GM19438 (cell line): ENCODE measurements around the gene NAGK.
"Not testable (repeated sequence)": the region's sequence is repeated elsewhere in the genome, so short reads cannot be mapped to it uniquely, and the experiment has no call there.

Experiments
- ATAC-seq: cut with Tn5 transposase; IDR thresholded peaks from one replicate; pipeline ENCODE4 v1.9.1; 2021; ENCODE audit warnings: low read depth; ENCODE audit not compliant: unreplicated experiment

NAGK gene

GRCh38 chr2:71067567-71068217, 756 bp upstream of the NAGK start:
- peak; percentile 0 for ATAC-seq

- no peak for ATAC-seq
Observed at GRCh38 chr2:71069376-71069775, 928 bp downstream of the NAGK start.

GRCh38 chr2:71070294-71071093, 2.0 kb downstream of the NAGK start:
- no peak for ATAC-seq

- peak; percentile 51 for ATAC-seq
Observed at GRCh38 chr2:71071681-71072398, 3.4 kb downstream of the NAGK start.

- ATAC-seq = no peak
Observed at GRCh38 chr2:71072492-71072891, 4.0 kb downstream of the NAGK start.

DNA sequence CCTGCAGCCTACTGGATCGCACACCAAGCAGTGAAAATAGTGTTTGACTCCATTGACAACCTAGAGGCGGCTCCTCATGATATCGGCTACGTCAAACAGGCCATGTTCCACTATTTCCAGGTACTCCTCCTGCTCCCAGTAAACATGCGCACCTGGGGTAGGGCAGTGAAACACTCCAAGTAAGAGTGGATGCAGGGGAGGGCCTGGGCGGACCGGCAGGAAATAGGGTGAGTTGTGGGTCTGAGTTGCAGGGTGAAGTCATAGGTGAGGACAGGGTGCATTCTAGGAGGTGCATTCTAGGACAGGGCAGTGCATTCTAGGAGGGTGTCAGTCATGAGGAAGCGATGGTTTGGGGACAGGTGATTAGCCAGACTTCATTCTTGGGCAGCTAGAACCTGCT, 5.0 kb downstream of the NAGK start:
- ATAC-seq = no peak

- ATAC-seq = no peak
Observed at GRCh38 chr2:71074893-71075395, 6.5 kb downstream of the NAGK start.

GRCh38 chr2:71078624-71079023, 10.2 kb downstream of the NAGK start:
- ATAC-seq = no peak

- no peak for ATAC-seq
Observed at GRCh38 chr2:71082402-71083252, 14.2 kb downstream of the NAGK start.

GRCh38 chr2:71083297-71083696, 14.8 kb downstream of the NAGK start:
- ATAC-seq = not testable (repeated sequence)

DNA sequence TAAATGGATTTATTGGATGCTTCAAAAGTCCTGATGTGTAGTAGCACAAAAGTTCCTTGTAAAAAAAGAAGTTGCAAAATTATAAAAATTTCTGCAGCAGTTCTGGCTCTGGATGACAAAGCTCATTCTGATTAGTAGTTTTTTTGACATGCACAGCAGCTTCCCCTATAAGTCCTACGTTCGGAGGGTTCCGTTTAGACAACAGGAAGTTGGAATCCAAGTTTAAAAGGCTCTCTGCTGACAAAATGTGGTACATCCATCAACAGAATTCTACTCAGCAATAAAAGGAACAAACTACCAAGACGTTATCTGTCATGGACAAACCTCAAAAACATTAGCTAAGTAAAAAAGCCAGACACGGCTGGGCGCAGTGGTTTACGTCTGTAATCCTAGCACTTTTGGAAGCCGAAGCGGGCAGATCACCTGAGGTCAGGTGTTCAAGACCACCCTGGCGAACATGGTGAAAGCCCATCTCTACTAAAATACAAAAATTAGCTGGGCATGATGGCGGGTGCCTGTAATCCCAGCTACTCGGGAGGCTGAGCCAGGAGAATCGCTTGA, 15.4 kb downstream of the NAGK start:
- not testable (repeated sequence) for ATAC-seq

- not testable (repeated sequence) for ATAC-seq
Observed at GRCh38 chr2:71085325-71086003, 17.0 kb downstream of the NAGK start.

DNA sequence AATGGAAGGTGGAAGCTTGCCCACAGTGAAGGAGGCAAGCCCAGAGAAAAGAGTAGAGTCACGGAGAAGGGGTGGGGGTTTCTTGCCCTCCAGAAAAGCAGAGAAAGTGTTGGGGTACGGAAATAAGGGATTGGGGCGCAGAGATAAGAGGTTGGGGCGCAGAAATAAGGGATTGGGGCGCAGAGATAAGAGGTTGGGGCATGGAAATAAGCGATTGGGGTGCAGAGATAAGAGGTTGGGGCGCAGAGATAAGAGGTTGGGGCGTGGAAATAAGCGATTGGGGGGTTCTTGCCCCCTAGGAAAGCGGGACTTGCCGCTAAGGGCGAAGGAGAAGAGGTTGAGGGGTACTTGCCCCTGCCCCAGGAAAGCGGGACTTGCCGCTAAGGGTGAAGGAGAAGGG, 21.0 kb downstream of the NAGK start:
- ATAC-seq = not testable (repeated sequence)

DNA sequence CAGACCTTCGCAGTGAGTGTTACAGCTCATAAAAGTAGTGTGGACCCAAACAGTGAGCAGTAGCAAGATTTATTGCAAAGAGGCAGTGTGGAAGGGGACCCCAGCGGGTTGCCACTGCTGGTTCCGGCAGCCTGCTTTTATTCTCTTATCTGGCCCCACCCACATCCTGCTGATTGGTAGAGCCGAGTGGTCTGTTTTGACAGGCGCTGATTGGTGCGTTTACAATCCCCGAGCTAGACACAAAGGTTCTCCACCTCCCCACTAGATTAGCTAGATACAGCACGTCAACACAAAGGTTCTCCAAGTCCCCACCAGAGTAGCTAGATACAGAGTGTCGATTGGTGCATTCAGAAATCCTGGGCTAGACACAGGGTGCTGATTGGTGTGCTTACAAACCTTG, 23.4 kb downstream of the NAGK start:
- ATAC-seq = not testable (repeated sequence)

GRCh38 chr2:71092491-71093260, 24.2 kb downstream of the NAGK start:
- ATAC-seq = not testable (repeated sequence)

DNA sequence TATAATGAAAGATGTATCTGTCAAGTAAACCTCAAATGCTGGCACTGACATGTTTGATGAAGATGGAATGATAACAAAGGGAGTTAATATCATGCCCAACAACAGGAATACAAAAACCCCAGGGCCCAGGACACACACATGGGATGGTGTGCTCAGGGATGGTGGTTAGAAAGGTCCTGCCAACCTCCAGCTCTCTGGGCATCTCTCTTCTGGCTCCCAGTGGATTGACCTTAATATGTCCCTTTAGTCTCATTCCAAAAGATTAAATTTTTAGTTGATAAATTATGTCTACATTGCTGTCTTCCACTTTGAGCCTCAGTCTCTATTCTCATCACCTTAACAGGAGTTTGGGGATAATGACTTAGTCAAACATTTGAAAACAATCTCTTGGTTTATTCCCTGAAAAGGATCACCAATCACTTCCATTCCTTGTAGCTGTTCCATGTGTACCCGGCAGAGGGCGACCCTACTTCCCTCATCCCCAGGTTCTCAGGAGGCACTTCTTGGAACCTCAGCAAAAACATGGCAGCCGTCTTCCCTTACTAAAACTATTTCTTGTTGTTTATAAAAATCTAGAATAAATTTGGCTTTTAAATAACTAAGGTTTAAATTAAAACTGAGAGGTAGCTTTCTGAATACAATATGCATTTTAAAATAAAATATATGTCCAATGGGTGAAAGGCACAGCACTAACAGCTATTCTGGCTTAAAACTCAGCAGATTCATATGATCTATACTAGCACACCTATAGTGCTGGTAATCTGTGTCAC, 31.9 kb downstream of the NAGK start:
- ATAC-seq = no peak

DNA sequence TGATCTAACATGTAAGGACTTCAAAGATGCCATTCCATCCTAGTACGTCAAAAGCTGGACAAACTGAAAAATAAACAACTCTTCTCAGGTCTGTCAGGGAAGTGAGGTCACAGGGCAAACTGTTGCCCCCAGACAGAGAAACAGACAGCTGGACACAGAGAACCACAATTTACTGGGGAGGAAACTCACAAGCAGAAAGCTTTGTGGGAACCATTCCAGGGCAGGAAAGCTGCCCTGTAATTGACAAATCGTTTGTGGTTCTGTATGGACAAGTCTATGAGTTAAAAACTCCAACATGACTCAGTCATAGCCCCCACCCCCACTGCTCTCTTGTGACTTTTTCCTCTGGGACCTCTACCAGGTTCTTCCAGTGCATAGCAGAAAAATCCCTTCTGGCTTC, 33.2 kb downstream of the NAGK start:
- no peak for ATAC-seq
